Large intestine (tissue), 12 donors: ENCODE data around the gene AGFG1. TPM values are rescaled to one million over a fixed set of nuclear protein-coding genes. Genes with fewer than 3 reads are reported as not detected.

Source experiments
- DNase-seq, 2 donors: peaks; one replicate each; pipeline versions ENCODE4 v3.0.0 to v3.0.0-alpha.2; 2013
- H3K27ac ChIP-seq: one replicate; pipeline ENCODE4 v1.5.1; 2013; ENCODE audit warnings: low read length
- H3K27me3 ChIP-seq: 2 replicates; pipeline ENCODE4 v1.6.1; 2013; ENCODE audit warnings: low read length; ENCODE audit not compliant: control insufficient read depth, insufficient read depth
- H3K36me3 ChIP-seq: 2 replicates; pipeline ENCODE4 v1.6.1; 2013; ENCODE audit warnings: low read length; ENCODE audit not compliant: control insufficient read depth, insufficient read depth
- H3K4me1 ChIP-seq: one replicate; pipeline ENCODE4 v1.6.1; 2013; ENCODE audit warnings: low read length; ENCODE audit not compliant: control insufficient read depth, insufficient read depth
- H3K4me3 ChIP-seq: one replicate; pipeline ENCODE4 v1.5.1; 2013; ENCODE audit warnings: low read length
- H3K9me3 ChIP-seq: one replicate; pipeline ENCODE4 v1.6.1; 2013; ENCODE audit warnings: mild to moderate bottlenecking, low read depth, low read length, moderate library complexity; ENCODE audit not compliant: control insufficient read depth
- WGBS: methylation state at CpG from one replicate; pipeline ENCODE4 v1.1.5; 2013; ENCODE audit warnings: low lambda C conversion rate; ENCODE audit not compliant: insufficient coverage; 5-methylcytosine and 5-hydroxymethylcytosine counted together
- long read RNA-seq, 11 donors: transcript quantifications; one replicate each; lab custom pipeline, GENCODE V29; 2026
- polyA plus RNA-seq: library from polyadenylated mRNA; unstranded; fragments of 120-200 nt; gene quantifications from one replicate; pipeline ENCODE4 v1.2.1, GENCODE V29; 2013

AGFG1 gene
- polyA plus RNA-seq, result 113 TPM
- long read RNA-seq, donor 1, full-length matches to known transcripts, result 1 of 1 reads
- long read RNA-seq, donor 1, partial matches to known transcripts, result 0 of 1 reads
- long read RNA-seq, donor 1, other reads (novel, unspliced or antisense), result 0 of 1 reads
- long read RNA-seq, donor 2, full-length matches to known transcripts, result 10 of 98 reads
- long read RNA-seq, donor 2, partial matches to known transcripts, result 88 of 98 reads
- long read RNA-seq, donor 2, other reads (novel, unspliced or antisense), result 0 of 98 reads
- long read RNA-seq, donor 3, result 0 reads
- long read RNA-seq, donor 4, result 0 reads
- long read RNA-seq, donor 5, full-length matches to known transcripts, result 5 of 5 reads
- long read RNA-seq, donor 5, partial matches to known transcripts, result 0 of 5 reads
- long read RNA-seq, donor 5, other reads (novel, unspliced or antisense), result 0 of 5 reads
- long read RNA-seq, donor 6, full-length matches to known transcripts, result 9 of 20 reads
- long read RNA-seq, donor 6, partial matches to known transcripts, result 11 of 20 reads
- long read RNA-seq, donor 6, other reads (novel, unspliced or antisense), result 0 of 20 reads
- long read RNA-seq, donor 7, full-length matches to known transcripts, result 7 of 7 reads
- long read RNA-seq, donor 7, partial matches to known transcripts, result 0 of 7 reads
- long read RNA-seq, donor 7, other reads (novel, unspliced or antisense), result 0 of 7 reads
- long read RNA-seq, donor 8, full-length matches to known transcripts, result 7 of 46 reads
- long read RNA-seq, donor 8, partial matches to known transcripts, result 39 of 46 reads
- long read RNA-seq, donor 8, other reads (novel, unspliced or antisense), result 0 of 46 reads
- long read RNA-seq, donor 9, full-length matches to known transcripts, result 5 of 12 reads
- long read RNA-seq, donor 9, partial matches to known transcripts, result 7 of 12 reads
- long read RNA-seq, donor 9, other reads (novel, unspliced or antisense), result 0 of 12 reads
- long read RNA-seq, donor 10, full-length matches to known transcripts, result 15 of 22 reads
- long read RNA-seq, donor 10, partial matches to known transcripts, result 7 of 22 reads
- long read RNA-seq, donor 10, other reads (novel, unspliced or antisense), result 0 of 22 reads
- long read RNA-seq, donor 11, full-length matches to known transcripts, result 8 of 19 reads
- long read RNA-seq, donor 11, partial matches to known transcripts, result 11 of 19 reads
- long read RNA-seq, donor 11, other reads (novel, unspliced or antisense), result 0 of 19 reads

DNA sequence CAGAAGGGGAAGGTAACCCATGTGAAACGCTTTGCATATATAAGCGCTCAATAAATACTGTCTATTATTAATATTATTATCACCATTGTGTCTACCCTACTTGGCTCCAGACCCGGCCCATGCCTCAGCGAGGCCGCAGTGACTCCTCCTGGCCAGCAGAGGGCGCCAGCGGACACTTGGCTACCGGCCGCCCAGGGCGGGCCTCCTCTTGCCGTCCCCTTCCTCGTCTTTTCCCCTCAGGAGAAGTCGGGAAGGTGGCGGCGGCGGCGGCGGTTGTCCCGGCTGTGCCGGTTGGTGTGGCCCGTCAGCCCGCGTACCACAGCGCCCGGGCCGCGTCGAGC, at the start of gene AGFG1:
TSS of gene AGFG1 (plus strand) at position 233 of the 341 bp plus-strand sequence. CDS start 266 bp downstream, outside the sequence.
- Histone ChIP-seq H3K4me3 (peak within 1 kb of the TSS; percentile 56), H3K27me3 (no peaks in the 10 kb centered on the region), H3K36me3 (no peaks in the 10 kb centered on the region), H3K27ac (peak within 1 kb of the TSS; percentile 90), H3K9me3 (no peaks in the 10 kb centered on the region), H3K4me1 (peaks cover 30% of the 10 kb centered on the region)
- WGBS, result no CpG with 5 or more reads among the region's 28 CpGs
- peak; percentile 83 to 88 for DNase-seq

- WGBS, result 71% methylated on average over 2 of the region's 10 CpGs
- no peak overlapping the region for H3K4me3 ChIP-seq
- H3K9me3 ChIP-seq, result no peaks in the 10 kb centered on the region
- H3K4me1 ChIP-seq, result no peaks in the 10 kb centered on the region
- DNase-seq, result no peak
- no peaks in the 10 kb centered on the region for H3K36me3 ChIP-seq
- H3K27me3 ChIP-seq, result no peaks in the 10 kb centered on the region
- no peak overlapping the region for H3K27ac ChIP-seq
These were observed 48.1 kb upstream of the AGFG1 start for GRCh38 chr2:227423656-227424499.

GRCh38 chr2:227428731-227429285, 43.1 kb upstream of the AGFG1 start:
- Histone ChIP-seq H3K27me3 (no peaks in the 10 kb centered on the region), H3K4me3 (no peak overlapping the region), H3K27ac (peak overlapping the region; percentile 83), H3K9me3 (peaks cover 13% of the 10 kb centered on the region), H3K4me1 (peaks cover 15% of the 10 kb centered on the region), H3K36me3 (no peaks in the 10 kb centered on the region)
- no peak for DNase-seq
- 76% methylated on average over 4 of the region's 8 CpGs for WGBS

DNA sequence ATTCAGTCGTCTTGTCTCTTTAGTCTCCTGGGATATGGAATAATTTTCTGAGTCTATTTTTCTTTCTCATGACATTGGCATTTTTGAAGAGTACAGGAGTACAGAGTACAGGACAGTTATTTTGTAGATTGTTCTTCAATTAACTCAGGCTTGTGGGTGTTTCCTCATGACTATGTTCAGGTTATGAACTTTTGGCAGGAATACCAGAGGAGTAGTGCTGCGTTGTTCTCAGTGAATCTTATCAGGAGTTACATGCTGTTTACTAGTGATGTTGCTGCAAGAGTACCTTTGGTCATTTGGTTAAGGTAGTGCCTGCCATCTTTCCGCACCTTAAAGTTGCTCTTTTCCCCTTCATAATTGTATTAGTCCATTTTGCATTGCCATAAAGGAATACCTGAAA, 41.3 kb upstream of the AGFG1 start:
- WGBS, result 83% methylated on average over 1 of the region's 3 CpGs
- peak; percentile 81 to 90 for DNase-seq
- Histone ChIP-seq H3K9me3 (peaks cover 13% of the 10 kb centered on the region), H3K4me3 (no peak overlapping the region), H3K36me3 (no peaks in the 10 kb centered on the region), H3K4me1 (peaks cover 15% of the 10 kb centered on the region), H3K27ac (peak overlapping the region; percentile 83), H3K27me3 (no peaks in the 10 kb centered on the region)

DNA sequence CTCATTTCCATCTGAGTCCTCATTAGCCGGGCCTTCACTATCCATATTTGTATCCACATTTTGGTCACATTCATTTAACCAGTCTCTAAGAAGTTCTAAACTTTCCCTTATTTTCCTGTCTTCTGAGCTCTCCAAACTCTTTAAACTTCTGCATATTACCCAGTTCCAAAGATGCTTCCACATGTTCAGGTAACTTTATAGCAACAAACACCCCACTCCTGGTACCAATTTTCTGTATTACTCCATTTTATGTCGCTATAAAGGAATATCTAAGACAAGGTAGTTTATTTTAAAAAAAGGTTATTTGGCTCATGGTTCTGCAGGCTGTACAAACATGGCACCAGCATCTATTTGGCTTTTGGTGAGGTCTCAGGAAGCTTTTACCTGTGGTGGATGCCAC, 38.8 kb upstream of the AGFG1 start:
- Histone ChIP-seq H3K4me1 (peaks cover 15% of the 10 kb centered on the region), H3K27me3 (no peaks in the 10 kb centered on the region), H3K27ac (no peak overlapping the region), H3K36me3 (no peaks in the 10 kb centered on the region), H3K4me3 (no peak overlapping the region), H3K9me3 (peaks cover 13% of the 10 kb centered on the region)
- DNase-seq, result no peak
- WGBS, result 100% methylated on average over 1 of the region's 2 CpGs

DNA sequence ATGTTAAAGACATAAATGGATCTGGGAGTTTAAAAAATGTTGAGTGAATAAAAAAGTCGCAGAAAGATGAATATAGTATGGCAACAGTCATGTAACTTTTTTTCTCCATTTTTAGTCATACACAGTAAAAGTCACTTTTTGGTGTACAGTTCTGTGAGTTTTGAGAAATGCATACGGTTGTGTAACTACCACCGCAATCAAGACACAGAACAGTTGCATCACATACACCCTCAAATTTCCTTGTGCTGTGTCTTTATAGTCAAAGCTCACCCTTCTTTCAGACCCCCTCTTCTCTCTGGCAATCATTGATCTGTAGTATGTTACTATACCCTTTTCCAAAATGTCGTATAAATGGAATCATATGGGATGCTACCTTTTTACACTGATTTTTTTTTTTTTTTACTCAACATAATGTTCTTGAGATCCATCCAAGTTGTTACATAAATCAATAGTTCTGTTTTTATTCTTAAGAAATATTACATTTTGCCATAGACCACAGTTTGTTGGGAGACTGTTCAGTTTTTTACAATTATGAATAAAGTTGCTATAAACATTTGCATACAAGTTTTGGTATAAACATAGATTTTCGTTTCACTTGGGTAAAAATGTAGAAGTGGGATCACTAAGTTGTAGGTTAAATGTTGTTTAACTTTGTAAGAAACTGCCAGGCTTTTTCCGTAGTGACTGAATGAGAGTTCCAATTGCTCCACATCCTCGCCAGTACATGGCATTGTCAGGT, 35.4 kb upstream of the AGFG1 start:
- DNase-seq, result no peak
- Histone ChIP-seq H3K4me1 (no peaks in the 10 kb centered on the region), H3K27me3 (no peaks in the 10 kb centered on the region), H3K27ac (no peak overlapping the region), H3K36me3 (no peaks in the 10 kb centered on the region), H3K4me3 (no peak overlapping the region), H3K9me3 (peaks cover 13% of the 10 kb centered on the region)
- WGBS, result 100% methylated on average over 2 of the region's 7 CpGs

GRCh38 chr2:227439214-227439613, 32.7 kb upstream of the AGFG1 start:
- H3K9me3 ChIP-seq, result no peaks in the 10 kb centered on the region

DNA sequence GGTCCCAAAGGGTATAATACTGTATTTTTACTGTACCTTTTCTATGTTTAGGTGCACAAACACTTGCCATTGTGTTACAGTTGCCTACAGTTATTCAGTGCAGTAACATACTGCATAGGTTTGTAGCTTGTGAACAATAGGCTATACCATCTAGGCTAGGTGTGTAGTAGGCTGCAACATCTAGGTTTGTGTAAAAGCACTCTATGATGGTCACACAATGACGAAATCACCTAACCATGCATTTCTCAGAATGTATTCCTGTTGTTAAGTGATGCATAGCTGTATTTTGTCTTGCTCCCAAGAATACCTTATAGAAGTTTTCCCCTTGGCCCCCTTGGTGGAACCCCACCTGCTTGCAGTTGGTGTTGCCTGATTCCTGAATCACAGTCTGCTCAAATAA, 29.3 kb upstream of the AGFG1 start:
- Histone ChIP-seq H3K9me3 (no peaks in the 10 kb centered on the region), H3K4me1 (no peaks in the 10 kb centered on the region), H3K4me3 (no peak overlapping the region), H3K27me3 (no peaks in the 10 kb centered on the region), H3K27ac (no peak overlapping the region), H3K36me3 (no peaks in the 10 kb centered on the region)
- whole genome bisulfite sequencing, result no CpG with 5 or more reads among the region's 1 CpG
- DNase-seq, result no peak

More at GRCh38 chr2:227439214-227439613, 32.7 kb upstream of the AGFG1 start:
- Histone ChIP-seq H3K27ac (no peak overlapping the region), H3K27me3 (no peaks in the 10 kb centered on the region), H3K4me3 (no peak overlapping the region), H3K36me3 (no peaks in the 10 kb centered on the region), H3K4me1 (no peaks in the 10 kb centered on the region)
- no peak for DNase-seq
- no CpG with 5 or more reads among the region's 5 CpGs for WGBS
